NB4 (cell line): ENCODE data around the gene CDC42EP4.

ENCODE experiments used
- POLR2A ChIP-seq: IDR thresholded peaks from 2 replicates; pipeline ENCODE4 v1.6.1; 2011; ENCODE audit warnings: mild to moderate bottlenecking; ENCODE audit not compliant: insufficient read length; ENCODE audit errors: extremely low read depth
- TF ChIP-seq, protein P1 (sequence below): IDR thresholded peaks from one replicate; pipeline ENCODE4 v1.5.1; 2012; ENCODE audit warnings: low read depth, low read length
- TF ChIP-seq, protein P2 (sequence below): IDR thresholded peaks from 2 replicates; pipeline ENCODE4 v1.6.1; 2011; ENCODE audit warnings: low read depth, low read length

DNA sequence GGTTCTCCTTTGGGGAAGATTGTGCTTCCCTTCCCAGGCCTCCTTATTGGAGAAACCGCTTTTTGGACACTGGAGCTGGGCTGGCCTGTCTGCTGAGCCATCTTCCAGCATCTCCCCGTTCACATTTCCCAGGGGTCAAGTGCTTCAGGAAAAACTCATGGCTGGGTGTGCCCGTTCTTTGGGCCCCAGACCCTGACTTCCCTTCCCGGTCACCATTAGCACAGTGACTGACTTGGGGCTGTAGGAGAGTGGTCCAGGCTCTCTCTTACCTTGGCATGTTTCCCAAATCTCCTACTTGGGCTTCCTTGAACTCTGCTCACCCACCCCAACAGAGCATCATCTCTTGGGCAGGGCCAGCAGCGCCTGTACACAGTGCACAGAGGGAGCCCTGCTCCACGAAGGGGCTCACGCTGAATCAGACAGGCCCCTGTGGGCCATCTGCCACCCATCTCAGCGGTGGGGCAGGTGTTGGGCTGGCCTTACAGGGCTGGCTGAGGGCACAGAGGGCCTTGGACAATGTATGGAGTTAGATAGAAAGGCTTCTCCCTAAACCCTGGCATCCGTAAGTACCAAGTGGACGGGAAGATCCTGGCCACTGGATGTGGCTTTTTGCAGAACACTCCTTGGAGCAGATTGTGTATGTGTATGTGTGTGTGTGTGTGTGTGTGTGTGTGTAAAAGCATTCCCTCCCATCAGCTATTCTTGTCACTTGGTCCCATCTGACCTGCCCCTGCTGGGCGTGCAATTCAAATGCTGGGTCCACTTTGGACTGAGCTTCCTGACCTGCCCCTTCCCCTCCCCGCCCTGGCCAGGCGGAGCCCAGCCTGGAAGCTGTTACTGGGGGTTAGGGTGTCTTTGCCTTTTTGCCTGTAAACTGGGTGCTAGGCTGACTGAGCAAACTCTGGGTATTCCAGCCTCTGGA is 24.9 kb upstream of the CDC42EP4 start:
- TF ChIP-seq, protein P1, sequence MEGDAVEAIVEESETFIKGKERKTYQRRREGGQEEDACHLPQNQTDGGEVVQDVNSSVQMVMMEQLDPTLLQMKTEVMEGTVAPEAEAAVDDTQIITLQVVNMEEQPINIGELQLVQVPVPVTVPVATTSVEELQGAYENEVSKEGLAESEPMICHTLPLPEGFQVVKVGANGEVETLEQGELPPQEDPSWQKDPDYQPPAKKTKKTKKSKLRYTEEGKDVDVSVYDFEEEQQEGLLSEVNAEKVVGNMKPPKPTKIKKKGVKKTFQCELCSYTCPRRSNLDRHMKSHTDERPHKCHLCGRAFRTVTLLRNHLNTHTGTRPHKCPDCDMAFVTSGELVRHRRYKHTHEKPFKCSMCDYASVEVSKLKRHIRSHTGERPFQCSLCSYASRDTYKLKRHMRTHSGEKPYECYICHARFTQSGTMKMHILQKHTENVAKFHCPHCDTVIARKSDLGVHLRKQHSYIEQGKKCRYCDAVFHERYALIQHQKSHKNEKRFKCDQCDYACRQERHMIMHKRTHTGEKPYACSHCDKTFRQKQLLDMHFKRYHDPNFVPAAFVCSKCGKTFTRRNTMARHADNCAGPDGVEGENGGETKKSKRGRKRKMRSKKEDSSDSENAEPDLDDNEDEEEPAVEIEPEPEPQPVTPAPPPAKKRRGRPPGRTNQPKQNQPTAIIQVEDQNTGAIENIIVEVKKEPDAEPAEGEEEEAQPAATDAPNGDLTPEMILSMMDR, result no peak
- TF ChIP-seq POLR2A, result no peak
- TF ChIP-seq, protein P2, sequence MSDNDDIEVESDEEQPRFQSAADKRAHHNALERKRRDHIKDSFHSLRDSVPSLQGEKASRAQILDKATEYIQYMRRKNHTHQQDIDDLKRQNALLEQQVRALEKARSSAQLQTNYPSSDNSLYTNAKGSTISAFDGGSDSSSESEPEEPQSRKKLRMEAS, result no peak
